Measurements from ENCODE around the gene LRP2.
"Not testable (repeated sequence)": the region's sequence is repeated elsewhere in the genome, so short reads cannot be mapped to it uniquely, and the experiment has no call there.

Gene LRP2

DNA sequence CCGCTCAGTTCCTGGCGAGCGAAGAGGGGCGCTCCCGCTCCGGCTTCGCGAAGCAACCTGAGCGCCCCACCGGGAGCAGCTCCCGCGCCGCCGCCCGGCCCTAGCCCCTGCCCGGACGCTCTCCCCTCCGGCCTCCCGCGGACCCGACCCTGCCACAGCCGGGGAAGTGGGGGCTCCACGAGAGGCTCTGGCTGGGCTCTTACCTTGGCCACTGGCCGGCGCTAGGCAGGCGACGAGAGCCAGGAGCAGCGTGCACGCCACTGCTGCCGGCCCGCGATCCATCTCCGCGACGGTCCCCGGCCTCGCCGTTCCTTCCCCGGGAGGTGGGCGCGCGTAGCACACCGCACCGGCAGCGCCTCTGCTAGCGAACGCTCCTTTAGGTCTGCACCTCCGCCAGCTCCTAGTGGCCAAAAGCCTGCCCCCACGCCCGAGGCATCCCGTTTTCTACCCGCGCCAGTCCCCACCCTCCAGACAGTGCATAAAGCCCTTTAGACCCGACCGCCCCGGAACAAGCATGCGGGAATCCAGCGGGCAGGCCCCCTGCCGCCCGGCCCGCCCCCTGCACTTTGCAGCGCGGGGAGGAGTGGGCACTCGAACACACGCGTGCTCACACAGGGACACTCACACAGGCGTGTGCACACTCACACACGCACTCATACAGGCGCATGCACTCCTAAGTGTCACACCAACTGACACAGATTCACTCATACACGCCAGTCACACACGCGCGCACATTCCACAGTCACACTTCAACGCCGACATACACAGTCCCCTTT is at the start of gene LRP2:
Gene LRP2 (minus strand): TSS at position 417 of the 776 bp plus-strand sequence. CDS start 135 bp downstream, at position 282.
- DNase-seq = no peak

DNA sequence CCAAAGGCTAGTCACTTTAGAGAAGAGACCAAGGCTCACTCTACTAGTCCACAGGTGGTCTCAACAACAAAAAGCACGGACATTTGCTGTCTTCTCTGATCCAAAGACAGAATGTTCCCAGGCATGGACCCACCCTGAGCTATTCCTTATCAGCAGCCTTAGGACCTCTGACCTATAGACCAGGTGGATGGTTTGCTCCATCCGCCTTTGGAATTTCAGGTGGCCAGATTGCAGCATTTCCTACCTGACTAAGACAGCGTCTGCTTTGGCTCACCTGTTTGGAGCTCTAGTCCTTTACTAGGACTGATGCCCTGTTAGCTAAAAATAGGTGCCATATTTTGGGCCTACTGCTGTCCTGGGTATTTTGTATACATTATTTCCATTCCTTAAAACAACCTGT is 44.6 kb upstream of the LRP2 start:
- no peak for DNase-seq

DNA sequence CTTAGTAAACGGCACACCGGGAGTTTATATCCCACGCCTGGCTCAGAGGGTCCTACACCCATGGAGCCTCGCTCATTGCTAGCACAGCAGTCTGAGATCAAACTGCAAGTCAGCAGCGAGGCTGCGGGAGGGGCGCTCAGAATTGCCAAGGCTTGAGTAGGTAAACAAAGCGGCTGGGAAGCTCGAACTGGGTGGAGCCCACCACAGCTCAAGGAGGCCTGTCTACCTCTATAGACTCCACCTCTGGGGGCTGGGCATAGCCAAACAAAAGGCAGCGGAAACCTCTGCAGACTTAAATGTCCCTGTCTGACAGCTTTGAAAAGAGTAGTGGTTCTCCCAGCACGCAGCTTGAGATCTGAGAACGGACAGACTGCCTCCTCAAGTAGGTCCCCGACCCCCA is 37.2 kb upstream of the LRP2 start:
- DNase-seq = not testable (repeated sequence)

DNA sequence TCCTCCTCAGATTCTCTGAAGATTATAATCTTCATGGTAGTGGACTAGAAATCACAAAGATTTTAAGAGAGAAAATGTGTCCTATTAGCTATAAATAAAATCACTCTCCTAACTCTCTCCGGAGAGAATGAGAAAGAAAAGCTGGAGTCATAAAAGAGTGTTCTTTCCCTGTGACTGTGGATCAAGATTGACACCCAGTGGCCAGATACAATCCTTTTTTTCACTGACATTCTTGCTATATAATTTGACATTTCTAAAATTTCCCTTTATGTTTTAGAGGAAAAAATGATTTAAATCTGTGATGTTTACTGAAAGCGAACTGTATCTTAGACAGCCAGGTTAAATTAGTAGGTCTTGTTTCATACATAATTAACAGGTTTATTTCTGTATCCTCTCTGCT is 35.4 kb upstream of the LRP2 start:
- DNase-seq = no peak

DNA sequence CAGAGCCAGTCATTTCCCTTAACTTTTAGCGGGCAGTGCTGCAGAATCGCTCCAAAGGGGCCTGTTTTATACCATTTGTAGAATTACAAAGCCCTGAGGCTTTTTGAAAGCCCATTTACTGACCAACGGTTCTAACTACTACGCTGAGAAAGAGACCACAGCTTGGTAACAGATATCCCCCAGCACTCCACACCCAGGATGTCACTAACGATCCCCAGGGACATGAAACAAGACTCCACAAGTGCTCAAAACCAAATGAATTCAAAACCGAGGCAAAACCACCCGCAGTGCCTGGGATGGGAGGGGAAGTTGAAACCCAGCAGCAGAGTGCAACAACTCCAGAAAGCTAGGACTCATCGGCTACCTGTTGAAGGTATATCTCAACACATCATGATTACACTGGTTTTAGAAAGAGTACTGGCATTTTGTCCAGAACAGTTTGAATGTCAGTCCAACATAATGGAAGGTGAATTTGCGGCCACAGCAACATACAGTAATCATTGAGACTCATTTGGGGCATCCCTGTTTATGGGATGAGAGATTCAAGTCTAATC is 33.6 kb upstream of the LRP2 start:
- no peak for DNase-seq

DNA sequence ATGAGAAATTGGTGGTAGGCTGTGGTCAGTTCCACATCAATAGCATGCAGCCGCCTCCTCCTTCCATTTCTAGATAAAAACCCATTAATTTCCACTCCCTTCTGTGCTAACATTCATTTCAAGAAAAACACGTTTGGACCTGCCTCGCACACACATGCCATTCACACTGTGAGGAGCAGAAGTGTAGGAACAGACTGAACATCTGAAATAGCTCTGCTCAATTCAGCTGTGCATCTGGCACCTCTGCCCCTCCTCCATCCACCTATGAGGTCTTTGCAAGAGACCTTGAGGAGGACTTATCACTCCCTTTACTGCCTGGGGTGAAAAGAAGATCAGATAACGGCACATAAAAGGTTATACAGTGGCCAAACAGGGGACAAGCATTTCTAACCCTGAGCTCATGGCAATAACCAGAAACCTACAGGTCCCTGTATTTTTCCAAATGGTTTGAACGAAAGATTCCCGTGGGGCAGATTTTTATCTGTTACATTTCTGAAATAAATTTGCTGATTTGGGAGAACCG is 30.8 kb upstream of the LRP2 start:
- no peak for DNase-seq

DNA sequence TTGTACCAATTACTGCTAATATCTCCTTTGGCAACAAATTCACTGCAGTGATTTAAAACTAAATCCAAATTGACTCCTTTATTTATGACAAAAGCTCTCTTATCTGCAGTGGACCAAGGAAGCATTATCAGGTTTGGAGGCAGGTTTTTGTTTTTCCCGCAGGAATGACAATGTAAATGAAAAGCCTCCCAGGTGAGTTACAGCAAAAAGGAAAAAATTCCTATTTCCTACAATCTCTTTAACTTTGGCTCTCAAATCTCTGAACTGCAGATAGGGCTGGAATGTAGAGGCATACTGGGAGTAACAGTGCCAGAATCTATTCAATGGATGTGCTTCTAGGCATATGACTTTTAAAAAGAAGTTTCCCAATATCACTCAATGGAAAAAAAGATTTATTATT is 28.9 kb upstream of the LRP2 start:
- DNase-seq = no peak

DNA sequence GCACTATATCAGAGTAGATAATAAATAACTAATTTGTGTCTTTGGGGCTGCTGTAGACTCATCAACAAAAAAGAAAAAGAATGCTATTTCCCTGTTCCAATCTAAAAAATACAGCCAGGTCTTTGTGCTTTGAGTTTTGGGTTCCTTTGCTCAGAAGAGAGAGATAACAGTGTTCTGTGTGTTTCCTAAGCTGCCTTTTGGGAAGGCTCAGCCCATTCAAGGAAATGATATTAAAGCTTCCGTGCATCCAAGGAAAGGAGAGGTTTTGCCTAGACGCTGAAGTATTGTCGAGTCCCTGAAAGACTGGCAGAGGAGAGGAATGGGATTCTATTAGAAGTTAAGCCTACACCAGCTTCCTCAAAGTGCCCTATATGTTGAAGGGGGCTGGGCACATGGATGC is 25.8 kb upstream of the LRP2 start:
- no peak for DNase-seq

DNA sequence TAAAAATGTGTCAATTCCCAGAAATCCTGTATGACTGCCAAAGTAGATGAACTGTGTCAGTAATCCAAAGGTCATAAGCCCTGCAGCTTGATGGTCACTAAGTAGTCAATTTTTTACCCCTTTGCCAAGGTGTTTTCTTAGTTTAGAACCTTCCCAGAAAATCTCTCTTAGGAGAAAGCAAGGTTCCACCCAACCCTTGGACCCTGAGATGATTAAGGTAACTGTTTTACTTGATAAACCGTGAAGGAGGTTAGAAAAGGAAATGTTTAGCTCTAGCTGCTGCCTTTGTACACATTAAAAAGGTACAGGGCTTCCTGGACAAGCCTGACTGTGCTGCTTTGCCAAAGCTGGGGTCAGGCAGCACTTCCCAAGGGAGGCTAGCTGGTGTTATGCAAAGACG is 24.4 kb upstream of the LRP2 start:
- DNase-seq = no peak

DNA sequence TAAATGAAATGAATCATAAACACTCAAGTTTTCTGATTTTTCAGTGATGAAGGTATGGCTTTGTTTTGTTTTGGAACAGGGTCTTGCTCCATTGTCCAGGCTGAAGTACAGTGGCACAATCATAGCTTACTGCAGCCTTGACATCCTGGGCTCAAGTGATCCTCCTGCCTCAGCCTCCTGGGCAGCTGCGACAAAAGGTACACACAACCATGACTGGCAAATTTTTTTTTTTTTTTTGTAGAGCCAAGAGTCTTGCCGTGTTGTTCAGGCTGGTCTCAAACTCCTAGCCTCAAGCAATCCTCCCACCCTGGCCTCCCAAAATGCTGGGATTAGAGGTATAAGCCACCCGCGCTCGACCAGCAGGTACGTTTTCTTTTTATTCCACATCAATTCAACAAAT is 22.5 kb upstream of the LRP2 start:
- DNase-seq = no peak

DNA sequence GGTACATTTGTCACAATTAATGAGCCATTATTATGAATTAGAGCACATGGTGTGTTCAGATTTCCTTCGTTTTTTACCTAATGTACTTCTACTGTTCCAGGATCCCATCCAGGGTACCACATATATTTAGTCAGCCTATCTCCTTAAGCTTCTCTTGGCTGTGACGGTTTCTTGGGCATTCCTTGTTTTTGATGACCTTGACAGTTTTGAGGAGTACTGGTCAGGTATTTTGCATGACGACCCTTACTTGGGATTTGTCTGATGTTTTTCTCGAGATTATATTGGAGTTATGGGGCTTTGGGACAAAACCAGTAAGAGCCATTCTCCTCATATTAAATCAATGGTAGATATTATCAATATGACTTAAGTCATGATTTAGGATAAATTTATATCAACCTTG is 10.2 kb upstream of the LRP2 start:
- DNase-seq = no peak

DNA sequence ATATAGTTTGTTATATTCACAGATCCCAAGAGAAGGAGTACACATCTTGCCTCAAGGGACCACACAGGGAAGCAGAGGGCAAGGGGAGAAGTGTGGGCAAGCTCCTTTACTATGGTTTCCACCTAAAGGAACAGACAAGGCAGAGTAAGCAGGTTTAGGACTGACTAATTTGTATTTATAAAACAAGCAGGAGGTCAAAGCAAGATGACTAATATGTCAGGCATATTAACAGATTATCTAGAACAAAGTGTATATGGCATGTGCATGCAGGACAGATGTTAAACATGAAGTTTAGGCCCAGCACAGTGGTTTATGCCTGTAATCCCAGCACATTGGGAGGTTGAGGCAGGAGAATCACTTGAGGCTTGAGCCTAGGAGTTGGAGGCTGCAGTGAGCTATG is 3.7 kb upstream of the LRP2 start:
- DNase-seq = no peak

DNA sequence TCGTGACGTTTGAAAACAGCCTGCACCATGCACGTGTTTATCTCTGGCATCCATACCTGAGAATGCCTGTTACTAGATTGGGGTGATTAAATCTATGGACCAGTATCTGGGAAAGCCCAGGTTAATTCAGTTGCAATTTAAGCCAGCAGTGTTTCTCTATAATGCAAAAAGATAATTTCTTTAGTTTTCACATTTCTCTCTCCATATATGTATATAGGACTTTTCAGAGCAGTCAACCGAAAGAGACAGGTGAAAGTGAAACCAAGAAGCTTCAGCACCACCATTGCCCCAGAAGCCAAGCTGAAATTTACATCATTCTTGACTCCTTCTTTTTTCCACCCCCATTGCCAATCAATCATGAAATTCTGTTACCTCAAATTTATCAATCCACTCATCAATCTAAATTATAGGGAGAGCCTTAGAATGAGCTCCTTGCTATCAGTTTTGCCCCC is 2.7 kb upstream of the LRP2 start:
- DNase-seq = no peak

DNA sequence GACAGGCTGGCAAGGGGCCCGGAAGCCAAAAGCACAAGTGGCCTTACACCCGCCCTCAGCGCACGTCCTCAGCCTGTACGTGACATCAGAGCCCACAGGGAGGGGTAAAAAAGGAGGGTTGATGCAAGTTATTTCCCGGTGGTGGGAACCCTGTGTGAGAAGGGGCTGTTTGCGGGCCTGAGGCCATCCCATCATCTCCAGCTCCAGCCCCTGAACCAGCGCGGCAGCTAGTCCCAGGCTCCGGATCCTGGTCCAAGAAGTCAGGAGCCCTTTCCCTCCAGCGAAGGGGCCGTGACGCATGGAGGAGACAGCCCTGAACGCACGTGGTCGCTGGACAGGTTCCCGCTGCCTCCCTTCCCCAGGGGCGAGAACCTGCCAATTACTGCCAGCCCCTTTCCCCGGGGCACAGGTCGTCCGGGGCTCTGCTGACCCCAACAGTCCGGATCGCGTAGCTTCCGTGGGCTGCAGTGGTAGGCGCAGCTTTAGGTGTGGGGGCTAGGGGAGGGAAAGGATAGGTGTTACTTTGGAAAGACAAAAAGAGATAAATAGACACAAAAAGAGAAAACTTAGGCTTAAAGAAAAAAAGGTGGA is 1.3 kb upstream of the LRP2 start:
- no peak for DNase-seq

DNA sequence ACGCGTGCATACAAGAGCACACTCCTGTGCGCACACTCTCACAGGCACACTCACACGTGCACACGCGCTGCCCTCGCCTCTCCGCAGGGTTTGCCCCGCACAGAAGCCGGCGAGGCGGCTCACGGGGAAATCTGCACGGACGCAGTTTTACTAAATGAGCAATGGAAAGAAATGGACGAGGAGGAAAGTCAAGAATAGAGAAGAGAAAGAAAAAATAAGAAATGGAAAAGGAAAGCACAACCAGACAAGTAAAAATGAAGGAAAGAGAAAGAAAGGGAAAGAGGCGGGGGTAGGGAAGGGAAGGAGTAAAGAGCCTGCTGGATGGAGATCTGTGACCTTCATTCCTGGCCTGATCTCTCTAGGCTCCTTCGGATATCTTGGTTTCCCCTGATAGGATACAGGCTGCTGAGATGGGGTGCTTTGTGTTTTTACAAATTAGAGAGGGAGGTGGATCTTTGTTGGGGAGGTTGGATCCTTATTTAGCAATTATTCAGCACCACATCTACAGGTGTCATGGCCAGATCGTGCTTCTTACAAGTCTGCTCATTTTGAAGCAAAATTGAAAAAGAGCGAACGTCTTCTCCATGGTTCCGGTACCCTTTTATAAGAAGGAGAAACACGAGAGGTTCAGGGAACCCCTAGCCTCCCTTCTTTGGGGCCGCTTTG is 693 bp upstream of the LRP2 start:
- no peak for DNase-seq

DNA sequence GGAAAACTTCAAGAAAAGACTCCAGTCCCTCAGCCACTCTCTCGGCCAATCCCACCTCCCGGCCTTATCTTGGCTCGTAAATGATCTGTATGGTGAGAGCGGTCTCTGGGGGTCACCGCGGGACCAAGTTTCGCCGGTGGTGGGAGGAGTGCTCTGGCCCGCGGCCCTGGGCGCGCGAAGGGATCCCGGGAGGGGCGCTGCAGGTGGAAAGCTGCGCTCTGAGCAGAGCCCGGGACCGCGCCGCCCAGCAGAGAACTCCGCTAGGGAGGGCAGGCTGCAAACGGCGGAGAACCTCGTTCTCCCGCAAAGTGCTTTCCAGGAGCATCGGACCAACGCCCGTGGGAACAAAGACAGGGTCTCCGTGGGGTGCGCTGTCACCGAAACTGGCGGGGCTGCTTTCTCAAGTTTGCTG is 622 bp downstream of the LRP2 start:
- no peak for DNase-seq

DNA sequence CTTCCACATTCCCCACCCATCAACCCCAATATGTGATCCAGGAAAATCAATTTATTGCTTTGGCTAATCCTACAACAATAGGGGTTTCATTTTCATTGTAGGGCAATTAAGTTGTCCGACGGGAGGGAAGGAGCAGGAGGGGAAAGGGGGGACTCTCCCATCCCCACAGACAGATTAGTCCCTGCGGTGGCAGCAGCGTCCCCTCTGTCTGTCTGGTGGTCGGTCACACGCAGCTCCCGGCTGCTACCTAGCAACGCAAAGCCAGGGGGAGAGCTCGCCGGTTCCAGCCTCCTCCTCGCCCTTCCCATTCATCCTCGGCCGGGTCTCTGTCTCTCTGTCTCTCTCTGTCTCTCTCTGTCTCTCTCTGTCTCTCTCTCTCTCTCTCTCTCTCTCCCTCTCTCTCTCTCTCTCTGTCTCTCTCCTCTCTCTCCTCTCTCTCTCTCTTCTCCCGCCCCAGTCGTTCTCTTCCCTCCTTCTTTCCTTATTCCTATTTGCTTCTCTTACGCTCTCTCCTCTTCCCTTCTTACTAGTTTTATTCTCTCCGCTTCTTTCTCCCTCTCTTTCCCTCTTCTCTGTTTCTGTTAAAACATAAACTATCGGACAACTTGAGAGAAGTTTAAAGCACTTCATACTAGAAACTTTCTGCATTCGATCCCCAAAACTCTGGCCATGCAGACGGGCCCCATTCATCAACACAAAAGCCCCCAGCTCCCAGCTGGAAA is 1.2 kb downstream of the LRP2 start:
- no peak for DNase-seq

DNA sequence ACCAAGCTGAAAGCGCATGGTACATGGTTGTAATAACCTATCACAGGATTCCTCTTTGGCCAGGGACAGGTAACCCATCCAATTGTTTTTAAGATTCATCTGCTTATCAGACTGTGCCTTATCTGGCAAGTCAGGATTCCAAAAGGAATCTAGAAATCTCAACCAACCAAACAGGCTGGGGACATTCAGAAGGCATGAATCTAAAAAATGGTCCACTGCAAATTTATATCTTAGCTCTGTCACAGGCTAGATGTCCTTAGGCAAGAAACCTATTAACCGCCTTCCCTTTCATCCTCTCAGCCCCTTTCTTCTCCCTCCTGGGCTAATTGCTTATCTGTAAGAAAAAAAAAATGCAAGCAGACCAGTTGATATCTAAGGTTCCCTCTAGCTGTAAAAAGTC is 4.3 kb downstream of the LRP2 start:
- DNase-seq = no peak

DNA sequence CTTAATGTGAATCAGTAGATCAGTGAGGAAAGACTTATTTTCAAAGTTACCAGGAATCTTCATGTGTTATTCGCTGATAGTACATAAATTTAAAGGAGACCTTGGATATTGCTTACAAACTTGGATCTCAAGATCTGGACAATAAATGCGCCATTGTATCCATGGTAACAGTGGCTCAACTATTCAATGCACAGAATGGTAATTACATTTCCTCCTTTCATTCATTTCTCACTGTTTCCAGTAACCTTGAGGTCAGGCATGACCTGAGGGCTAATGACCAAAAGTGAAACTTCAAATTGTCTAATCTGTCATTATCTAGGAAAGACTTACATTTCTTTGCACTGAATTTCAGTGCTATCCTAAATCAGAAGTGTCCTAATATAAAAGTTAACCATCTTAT is 8.1 kb downstream of the LRP2 start:
- DNase-seq = no peak

DNA sequence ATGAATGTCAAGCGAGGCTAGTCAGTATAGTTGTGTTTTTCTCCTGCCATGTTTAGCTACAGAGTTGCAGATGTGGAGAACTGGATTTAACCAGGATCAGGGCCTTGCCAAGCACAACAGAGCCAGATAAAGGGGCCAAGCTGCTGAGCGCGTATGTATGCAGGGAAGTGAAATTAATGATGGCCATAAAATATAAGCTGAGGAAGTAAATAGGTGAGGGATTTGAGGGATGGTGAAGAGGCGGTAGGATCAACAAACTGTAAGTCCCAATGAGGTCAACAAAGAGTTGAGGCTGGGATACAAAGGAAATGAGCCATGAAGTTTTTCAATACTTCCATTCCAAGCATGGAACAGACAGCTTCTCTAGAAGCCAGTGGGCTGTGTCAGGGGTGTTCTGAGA is 10.6 kb downstream of the LRP2 start:
- no peak for DNase-seq

DNA sequence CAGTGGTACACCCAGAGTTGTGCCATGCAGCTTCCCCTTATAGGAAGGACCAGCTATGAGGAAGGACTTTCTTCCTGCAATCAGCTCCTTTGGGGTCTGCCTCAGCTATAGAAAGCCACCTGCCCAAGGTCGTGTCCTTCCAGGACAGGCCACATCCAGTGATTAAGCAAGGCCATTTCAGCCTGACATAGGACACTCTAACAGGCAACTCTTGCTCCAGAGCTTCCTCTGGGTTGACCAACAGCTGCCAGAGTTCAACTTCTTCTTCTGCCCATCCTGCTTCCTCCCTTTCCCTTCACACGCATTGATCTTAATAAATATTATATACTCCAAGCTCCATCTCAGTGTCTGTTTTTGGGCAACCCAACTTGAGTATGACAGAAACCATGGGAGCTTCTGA is 12.8 kb downstream of the LRP2 start:
- DNase-seq = no peak

DNA sequence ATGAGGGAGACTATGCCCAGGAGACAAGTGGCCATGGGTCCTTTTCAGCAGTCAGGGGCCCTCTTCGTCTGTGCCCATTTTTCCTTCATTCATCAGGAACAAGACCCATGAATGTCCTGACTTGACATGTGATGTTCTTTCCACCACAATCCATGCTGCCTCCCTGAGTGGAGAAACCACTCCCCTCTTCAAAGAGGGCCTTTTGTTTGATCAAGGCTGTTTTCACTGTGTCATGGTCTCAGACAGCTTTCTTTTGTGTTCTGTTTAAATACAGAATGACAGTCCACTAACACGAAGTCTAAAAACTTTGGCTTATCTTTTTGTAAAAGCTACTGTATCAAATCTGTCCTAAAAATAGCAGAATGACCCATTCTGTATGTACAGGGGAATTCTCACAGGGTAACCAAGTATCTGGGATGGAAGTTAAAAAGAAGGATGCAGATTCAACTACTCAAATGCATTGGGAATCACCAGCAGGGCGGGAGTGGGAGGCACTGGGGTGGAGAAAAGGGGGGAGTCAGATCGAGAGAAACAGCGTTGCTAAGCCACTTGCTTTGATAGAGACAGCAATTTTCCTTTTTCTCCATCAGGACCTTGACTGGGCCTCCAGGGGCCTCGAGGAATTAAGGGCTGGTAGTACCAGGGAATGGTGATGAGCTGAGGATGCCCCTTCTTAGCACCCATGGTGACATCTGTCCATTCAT is 13.9 kb downstream of the LRP2 start:
- no peak for DNase-seq
